SK-N-SH (cell line): ENCODE results near the gene NCAPH2.

Source experiments
- CTCF ChIP-seq: fragments of 200-600 bp; sonication (generic); IDR thresholded peaks from 2 replicates; pipeline ENCODE4 v1.6.1; 2017; ENCODE audit warnings: antibody characterized with exemption, mild to moderate bottlenecking, moderate library complexity
- EP300 ChIP-seq, 2 experiments: IDR thresholded peaks; 2 replicates each; pipeline versions ENCODE4 v1.4.0 to v1.6.1; 2012; ENCODE audit warnings: borderline replicate concordance in 1 of 2, low read depth in 1 of 2, low read length in 1 of 2
- EZH2phosphoT487 ChIP-seq: fragments of 200-600 bp; sonication (generic); IDR thresholded peaks from 2 replicates; pipeline ENCODE4 v1.6.1; 2017; ENCODE audit warnings: low read depth, mixed run types, mild to moderate bottlenecking, antibody characterized with exemption, moderate library complexity, borderline replicate concordance
- GATA2 ChIP-seq: sonication (generic); formaldehyde crosslinking; IDR thresholded peaks from 2 replicates; pipeline ENCODE4 v1.5.0; 2020; ENCODE audit warnings: mild to moderate bottlenecking, missing genetic modification reagents
- NRF1 ChIP-seq: IDR thresholded peaks from 2 replicates; pipeline ENCODE4 v1.6.1; 2012; ENCODE audit warnings: low read depth, mild to moderate bottlenecking, low read length
- POLR2AphosphoS5 ChIP-seq: IDR thresholded peaks from 2 replicates; pipeline ENCODE4 v1.6.1; 2012; ENCODE audit warnings: low read depth, low read length
- RFX5 ChIP-seq: IDR thresholded peaks from 2 replicates; pipeline ENCODE4 v1.6.1; 2012; ENCODE audit warnings: mild to moderate bottlenecking, improper control_type of control experiment, low read length
- SMC3 ChIP-seq: IDR thresholded peaks from 2 replicates; pipeline ENCODE4 v1.6.1; 2012; ENCODE audit warnings: low read depth, low read length, improper control_type of control experiment
- USF2 ChIP-seq: fragments of 150-350 bp; IDR thresholded peaks from 2 replicates; pipeline ENCODE4 v1.6.1; 2017; ENCODE audit warnings: antibody characterized with exemption, low read length, low read depth, borderline replicate concordance
- YY1 ChIP-seq: IDR thresholded peaks from 2 replicates; pipeline ENCODE4 v1.4.0; 2012; ENCODE audit warnings: low read depth, mild to moderate bottlenecking

GRCh38 chr22:50467341-50467740 is 40.7 kb upstream of the NCAPH2 start:
- no peak for TF ChIP-seq CTCF
- TF ChIP-seq NRF1 = no peak
- TF ChIP-seq RFX5 = no peak
- TF ChIP-seq EP300 (IDR thresholded peaks at IDR 0.05; ENCODE audit: borderline replicate concordance in 1 of 2, low read depth in 1 of 2, low read length in 1 of 2) = no peak
- TF ChIP-seq EZH2phosphoT487 = no peak
- TF ChIP-seq YY1 = no peak
- no peak for TF ChIP-seq SMC3
- no peak for TF ChIP-seq USF2
- TF ChIP-seq POLR2AphosphoS5 = no peak
- TF ChIP-seq GATA2 = no peak
